ENCODE results near the gene MRPS18B. TPM values are rescaled to one million over a fixed set of nuclear protein-coding genes. Genes with fewer than 3 reads are reported as not detected.

MRPS18B gene
- total and polyA plus RNA-seq, 2 of the 13 experiments (the other 11 are each of a cell fraction or from before 2014, with no cell fraction given), result 125 to 131 TPM

DNA sequence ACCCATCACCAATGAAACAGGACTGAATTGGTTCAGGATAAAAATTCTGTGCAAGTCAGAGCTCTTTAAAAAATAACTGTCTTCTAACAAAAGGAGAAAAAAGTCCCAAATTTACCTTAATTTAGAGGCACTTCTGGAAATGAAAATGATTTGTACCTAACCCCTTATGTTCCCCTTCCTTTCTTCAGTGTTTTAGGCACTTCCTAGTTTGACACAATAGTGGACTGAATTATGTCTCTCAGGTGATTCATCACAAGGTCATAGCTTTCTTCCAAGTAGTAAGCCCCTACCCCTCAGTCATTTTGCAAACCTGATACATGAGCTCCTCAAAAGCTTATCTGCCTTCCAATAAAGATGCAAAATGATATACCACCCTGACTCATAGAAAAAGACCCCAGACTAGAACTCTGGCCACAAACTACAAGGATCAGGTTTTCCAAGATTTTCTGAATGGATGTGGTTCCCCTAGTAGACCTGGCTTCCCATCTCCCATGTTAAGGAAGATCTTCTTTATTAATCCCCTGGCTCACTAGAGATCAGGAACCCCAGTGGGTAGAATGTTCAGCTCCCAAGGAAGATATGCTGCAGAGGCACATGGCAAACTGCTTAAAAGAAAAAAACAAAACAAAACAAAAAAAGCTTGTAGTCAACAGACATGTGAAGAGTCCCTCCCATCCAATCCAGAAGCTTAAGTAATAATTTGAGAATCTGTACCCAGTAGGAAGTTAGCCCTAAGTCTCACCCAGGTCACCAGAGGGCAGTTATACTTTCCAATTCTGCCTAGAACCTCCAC is 4.2 kb upstream of the MRPS18B start (continued):
- TF ChIP-seq, protein P1, sequence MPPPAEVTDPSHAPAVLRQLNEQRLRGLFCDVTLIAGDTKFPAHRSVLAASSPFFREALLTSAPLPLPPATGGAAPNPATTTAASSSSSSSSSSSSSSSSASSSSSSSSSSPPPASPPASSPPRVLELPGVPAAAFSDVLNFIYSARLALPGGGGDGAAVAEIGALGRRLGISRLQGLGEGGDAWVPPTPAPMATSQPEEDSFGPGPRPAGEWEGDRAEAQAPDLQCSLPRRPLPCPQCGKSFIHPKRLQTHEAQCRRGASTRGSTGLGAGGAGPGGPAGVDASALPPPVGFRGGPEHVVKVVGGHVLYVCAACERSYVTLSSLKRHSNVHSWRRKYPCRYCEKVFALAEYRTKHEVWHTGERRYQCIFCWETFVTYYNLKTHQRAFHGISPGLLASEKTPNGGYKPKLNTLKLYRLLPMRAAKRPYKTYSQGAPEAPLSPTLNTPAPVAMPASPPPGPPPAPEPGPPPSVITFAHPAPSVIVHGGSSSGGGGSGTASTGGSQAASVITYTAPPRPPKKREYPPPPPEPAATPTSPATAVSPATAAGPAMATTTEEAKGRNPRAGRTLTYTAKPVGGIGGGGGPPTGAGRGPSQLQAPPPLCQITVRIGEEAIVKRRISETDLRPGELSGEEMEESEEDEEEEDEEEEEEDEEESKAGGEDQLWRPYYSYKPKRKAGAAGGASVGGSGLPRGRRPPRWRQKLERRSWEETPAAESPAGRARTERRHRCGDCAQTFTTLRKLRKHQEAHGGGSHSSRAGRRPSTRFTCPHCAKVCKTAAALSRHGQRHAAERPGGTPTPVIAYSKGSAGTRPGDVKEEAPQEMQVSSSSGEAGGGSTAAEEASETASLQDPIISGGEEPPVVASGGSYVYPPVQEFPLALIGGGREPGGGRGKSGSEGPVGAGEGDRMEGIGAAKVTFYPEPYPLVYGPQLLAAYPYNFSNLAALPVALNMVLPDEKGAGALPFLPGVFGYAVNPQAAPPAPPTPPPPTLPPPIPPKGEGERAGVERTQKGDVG (CRISPR knock-in tag; IDR thresholded peaks at IDR 0.05; ENCODE audit: borderline replicate concordance), result no peak
- TF ChIP-seq RBM22 (optimal IDR thresholded peaks at IDR 0.05; ENCODE audit: low read length), result peak; percentile 93
- no peak for TF ChIP-seq ZC3H13 (CRISPR knock-in tag; IDR thresholded peaks at IDR 0.05)
- TF ChIP-seq MTA1 (CRISPR knock-in tag; IDR thresholded peaks at IDR 0.05; ENCODE audit: borderline replicate concordance), result no peak
- TF ChIP-seq ZNF576 (CRISPR knock-in tag; IDR thresholded peaks at IDR 0.05), result no peak
- TF ChIP-seq, protein P2, sequence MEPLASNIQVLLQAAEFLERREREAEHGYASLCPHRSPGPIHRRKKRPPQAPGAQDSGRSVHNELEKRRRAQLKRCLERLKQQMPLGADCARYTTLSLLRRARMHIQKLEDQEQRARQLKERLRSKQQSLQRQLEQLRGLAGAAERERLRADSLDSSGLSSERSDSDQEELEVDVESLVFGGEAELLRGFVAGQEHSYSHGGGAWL (CRISPR knock-in tag; IDR thresholded peaks at IDR 0.05), result no peak
- TF ChIP-seq, protein P3, sequence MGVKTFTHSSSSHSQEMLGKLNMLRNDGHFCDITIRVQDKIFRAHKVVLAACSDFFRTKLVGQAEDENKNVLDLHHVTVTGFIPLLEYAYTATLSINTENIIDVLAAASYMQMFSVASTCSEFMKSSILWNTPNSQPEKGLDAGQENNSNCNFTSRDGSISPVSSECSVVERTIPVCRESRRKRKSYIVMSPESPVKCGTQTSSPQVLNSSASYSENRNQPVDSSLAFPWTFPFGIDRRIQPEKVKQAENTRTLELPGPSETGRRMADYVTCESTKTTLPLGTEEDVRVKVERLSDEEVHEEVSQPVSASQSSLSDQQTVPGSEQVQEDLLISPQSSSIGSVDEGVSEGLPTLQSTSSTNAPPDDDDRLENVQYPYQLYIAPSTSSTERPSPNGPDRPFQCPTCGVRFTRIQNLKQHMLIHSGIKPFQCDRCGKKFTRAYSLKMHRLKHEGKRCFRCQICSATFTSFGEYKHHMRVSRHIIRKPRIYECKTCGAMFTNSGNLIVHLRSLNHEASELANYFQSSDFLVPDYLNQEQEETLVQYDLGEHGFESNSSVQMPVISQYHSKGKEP (CRISPR knock-in tag; IDR thresholded peaks at IDR 0.05), result no peak
- no peak for TF ChIP-seq MATR3 (CRISPR knock-in tag; IDR thresholded peaks at IDR 0.05)
- TF ChIP-seq MXD4 (CRISPR knock-in tag; IDR thresholded peaks at IDR 0.05), result no peak
- TF ChIP-seq DR1 (CRISPR knock-in tag; IDR thresholded peaks at IDR 0.05), result no peak
- TF ChIP-seq NR2F1 (CRISPR knock-in tag; IDR thresholded peaks at IDR 0.05), result no peak
- TF ChIP-seq, protein P4, sequence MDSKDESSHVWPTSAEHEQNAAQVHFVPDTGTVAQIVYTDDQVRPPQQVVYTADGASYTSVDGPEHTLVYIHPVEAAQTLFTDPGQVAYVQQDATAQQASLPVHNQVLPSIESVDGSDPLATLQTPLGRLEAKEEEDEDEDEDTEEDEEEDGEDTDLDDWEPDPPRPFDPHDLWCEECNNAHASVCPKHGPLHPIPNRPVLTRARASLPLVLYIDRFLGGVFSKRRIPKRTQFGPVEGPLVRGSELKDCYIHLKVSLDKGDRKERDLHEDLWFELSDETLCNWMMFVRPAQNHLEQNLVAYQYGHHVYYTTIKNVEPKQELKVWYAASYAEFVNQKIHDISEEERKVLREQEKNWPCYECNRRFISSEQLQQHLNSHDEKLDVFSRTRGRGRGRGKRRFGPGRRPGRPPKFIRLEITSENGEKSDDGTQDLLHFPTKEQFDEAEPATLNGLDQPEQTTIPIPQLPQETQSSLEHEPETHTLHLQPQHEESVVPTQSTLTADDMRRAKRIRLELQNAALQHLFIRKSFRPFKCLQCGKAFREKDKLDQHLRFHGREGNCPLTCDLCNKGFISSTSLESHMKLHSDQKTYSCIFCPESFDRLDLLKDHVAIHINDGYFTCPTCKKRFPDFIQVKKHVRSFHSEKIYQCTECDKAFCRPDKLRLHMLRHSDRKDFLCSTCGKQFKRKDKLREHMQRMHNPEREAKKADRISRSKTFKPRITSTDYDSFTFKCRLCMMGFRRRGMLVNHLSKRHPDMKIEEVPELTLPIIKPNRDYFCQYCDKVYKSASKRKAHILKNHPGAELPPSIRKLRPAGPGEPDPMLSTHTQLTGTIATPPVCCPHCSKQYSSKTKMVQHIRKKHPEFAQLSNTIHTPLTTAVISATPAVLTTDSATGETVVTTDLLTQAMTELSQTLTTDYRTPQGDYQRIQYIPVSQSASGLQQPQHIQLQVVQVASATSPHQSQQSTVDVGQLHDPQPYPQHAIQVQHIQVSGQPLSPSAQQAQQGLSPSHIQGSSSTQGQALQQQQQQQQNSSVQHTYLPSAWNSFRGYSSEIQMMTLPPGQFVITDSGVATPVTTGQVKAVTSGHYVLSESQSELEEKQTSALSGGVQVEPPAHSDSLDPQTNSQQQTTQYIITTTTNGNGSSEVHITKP (CRISPR knock-in tag; IDR thresholded peaks at IDR 0.05; ENCODE audit: low read depth), result no peak
- TF ChIP-seq ZBTB10 (CRISPR knock-in tag; IDR thresholded peaks at IDR 0.05; ENCODE audit: borderline replicate concordance), result 0 out of 2 replicates have a peak, but pooled peaks have one; percentile 6
- TF ChIP-seq MIXL1 (CRISPR knock-in tag; IDR thresholded peaks at IDR 0.05), result no peak
- TF ChIP-seq POLR2AphosphoS5 (IDR thresholded peaks at IDR 0.05; ENCODE audit: low read depth, low read length), result peak; percentile 63; the same call in 1 of the 2 replicates
- TF ChIP-seq CREB1 (IDR thresholded peaks at IDR 0.05), result no peak
- 0 out of 2 replicates have a peak, but pooled peaks have one; percentile 35 for TF ChIP-seq CREB1 (CRISPR knock-in tag; IDR thresholded peaks at IDR 0.05)

Data from HepG2 (cell line).